Hepatocyte (in vitro differentiated cells): ENCODE measurements around the gene ERCC6L2. TPM values are rescaled to one million over a fixed set of nuclear protein-coding genes. Genes with fewer than 3 reads are reported as not detected.

Experiments
- DNase-seq: peaks from one replicate; pipeline ENCODE4 v3.0.0-alpha.2; 2016; ENCODE audit warnings: low spot score
- H2AFZ ChIP-seq: fragments of 200-600 bp; sonication (generic); 2 replicates; pipeline ENCODE4 v1.6.0; 2016; ENCODE audit warnings: antibody characterized with exemption, mild to moderate bottlenecking
- H3K27ac ChIP-seq: fragments of 200-600 bp; sonication (generic); 2 replicates; pipeline ENCODE4 v1.5.1; 2016; ENCODE audit warnings: mild to moderate bottlenecking
- H3K27me3 ChIP-seq: fragments of 200-600 bp; sonication (generic); 2 replicates; pipeline ENCODE4 v1.6.1; 2016
- H3K36me3 ChIP-seq: fragments of 200-600 bp; sonication (generic); replicated peaks from 2 replicates; pipeline ENCODE4 v1.5.1; 2016; ENCODE audit warnings: low read depth; ENCODE audit not compliant: insufficient read depth
- H3K4me1 ChIP-seq: fragments of 200-600 bp; sonication (generic); 2 replicates; pipeline ENCODE4 v1.5.1; 2016; ENCODE audit warnings: mild to moderate bottlenecking, moderate library complexity; ENCODE audit not compliant: insufficient read depth
- H3K4me2 ChIP-seq: fragments of 200-600 bp; sonication (generic); 2 replicates; pipeline ENCODE4 v1.6.0; 2016
- H3K4me3 ChIP-seq: fragments of 200-600 bp; sonication (generic); 2 replicates; pipeline ENCODE4 v1.5.1; 2016; ENCODE audit warnings: mild to moderate bottlenecking
- H3K79me2 ChIP-seq: fragments of 200-600 bp; sonication (generic); 2 replicates; pipeline ENCODE4 v1.6.0; 2017; ENCODE audit warnings: mild to moderate bottlenecking
- H3K9me2 ChIP-seq: fragments of 200-600 bp; sonication (generic); replicated peaks from 2 replicates; pipeline ENCODE4 v1.6.0; 2017; ENCODE audit warnings: mild to moderate bottlenecking; ENCODE audit not compliant: insufficient read depth
- H3K9me3 ChIP-seq: fragments of 200-600 bp; sonication (generic); 2 replicates; pipeline ENCODE4 v1.5.1; 2016; ENCODE audit warnings: low read depth, mild to moderate bottlenecking
- H4K20me1 ChIP-seq: fragments of 200-600 bp; sonication (generic); 2 replicates; pipeline ENCODE4 v1.6.0; 2016; ENCODE audit warnings: mild to moderate bottlenecking; ENCODE audit not compliant: insufficient read depth, poor library complexity, severe bottlenecking
- CTCF ChIP-seq: fragments of 200-600 bp; sonication (generic); IDR thresholded peaks from 2 replicates; pipeline ENCODE4 v1.5.1; 2016; ENCODE audit warnings: antibody characterized with exemption, mild to moderate bottlenecking; ENCODE audit not compliant: poor library complexity
- EZH2 ChIP-seq: fragments of 200-600 bp; sonication (generic); IDR thresholded peaks from 2 replicates; pipeline ENCODE4 v1.6.1; 2016; ENCODE audit warnings: antibody characterized with exemption, mild to moderate bottlenecking, borderline replicate concordance
- EZH2phosphoT487 ChIP-seq: fragments of 200-600 bp; sonication (generic); IDR thresholded peaks from one replicate; pipeline ENCODE4 v1.6.1; 2018; ENCODE audit warnings: antibody characterized with exemption, mild to moderate bottlenecking, low read depth, moderate library complexity; ENCODE audit not compliant: unreplicated experiment, severe bottlenecking
- WGBS: methylation state at CpG from one replicate; pipeline ENCODE4 v1.1.6; 2016; ENCODE audit warnings: low lambda C conversion rate; ENCODE audit errors: missing lambda C conversion rate; 5-methylcytosine and 5-hydroxymethylcytosine counted together
- polyA plus RNA-seq: library from polyadenylated mRNA; unstranded; fragments of >200 nt; fragmentation: Nextera tagmentation; extraction: Ambion mirVana; gene quantifications from 2 replicates; pipeline ENCODE4 v1.2.1, GENCODE V29; 2016
- small RNA-seq: library from RNA; depleted of rRNA; stranded (forward); fragments of <200 nt; gene quantifications from one replicate; pipeline ENCODE3, GENCODE V24; 2014
- total RNA-seq: library from RNA; depleted of rRNA; stranded (reverse); fragments of >200 nt; gene quantifications from 2 replicates; pipeline ENCODE4 v1.2.3, GENCODE V29; 2014

ERCC6L2 gene
- total and polyA plus RNA-seq, 2 experiments from 2014 or later, result 17.6 to 55.7 TPM

GRCh38 chr9:96015876-96016686 lies 140.6 kb downstream of the ERCC6L2 start:
- Histone ChIP-seq H3K4me1 (peaks cover 5% of the 10 kb centered on the region), H4K20me1 (no peaks in the 10 kb centered on the region), H3K79me2 (peaks cover 2% of the 10 kb centered on the region), H3K9me2 (no peaks in the 10 kb centered on the region), H3K27ac (no peak overlapping the region), H2AFZ (no peak overlapping the region), H3K27me3 (peaks cover 9% of the 10 kb centered on the region), H3K9me3 (no peaks in the 10 kb centered on the region), H3K36me3 (no peaks in the 10 kb centered on the region), H3K4me3 (no peak overlapping the region), H3K4me2 (no peak overlapping the region)
- 84% methylated on average over 3 of the region's 3 CpGs for WGBS
- no peak for TF ChIP-seq EZH2
- no peak for TF ChIP-seq CTCF
- TF ChIP-seq EZH2phosphoT487, result no peak
- DNase-seq, result no peak

Small RNAs within 50 kb of the gene (small RNA-seq; reads per million reads assigned to genes)
- gene RNA5SP289 (0.12 reads per million), gene RNU2-46P (not detected)
